Activated CD8-positive, alpha-beta T cell treated with anti-CD3 and anti-CD28 coated beads for 36 hours (primary cell): ENCODE data around the gene TIMM21. TPM values are rescaled to one million over a fixed set of nuclear protein-coding genes. Genes with fewer than 3 reads are reported as not detected.
A peak's percentile ranks its signal among the peaks of the same experiment; 100 is the strongest.

Source experiments
- ATAC-seq: fragments of 200-7000 bp; cut with Tn5 transposase; one replicate; pipeline ENCODE4 v1.10.0; 2021; ENCODE audit warnings: mild to moderate bottlenecking, moderate library complexity
- CTCF ChIA-PET: fragments of 350-600 bp; sonication (Branson Sonifier 250); formaldehyde crosslinking; loops from one replicate; lab custom pipeline; 2021; ENCODE audit warnings: antibody characterized with exemption; lab: Charles Lee
- POLR2A ChIA-PET: fragments of 350-600 bp; sonication (Branson Sonifier 250); formaldehyde crosslinking; loops from one replicate; lab custom pipeline; 2021; ENCODE audit warnings: antibody characterized with exemption; lab: Charles Lee
- DNase-seq: peaks from one replicate; pipeline ENCODE4 v3.0.0-alpha.2; 2020
- H3K27ac Mint-ChIP-seq: one replicate; pipeline ENCODE4 v1.8.0; 2021; ENCODE audit warnings: mild to moderate bottlenecking, mixed read lengths
- H3K27me3 Mint-ChIP-seq: one replicate; pipeline ENCODE4 v1.8.0; 2021; ENCODE audit warnings: mixed read lengths
- H3K36me3 Mint-ChIP-seq: one replicate; pipeline ENCODE4 v1.8.0; 2021; ENCODE audit warnings: low read depth, mixed read lengths
- H3K4me1 Mint-ChIP-seq: one replicate; pipeline ENCODE4 v1.8.0; 2021; ENCODE audit warnings: low read depth, mixed read lengths
- H3K4me3 Mint-ChIP-seq: one replicate; pipeline ENCODE4 v1.8.0; 2021; ENCODE audit warnings: mild to moderate bottlenecking, moderate library complexity, mixed read lengths
- H3K9me3 Mint-ChIP-seq: one replicate; pipeline ENCODE4 v1.8.0; 2021; ENCODE audit warnings: mixed read lengths
- CTCF ChIP-seq: fragments of 200-600 bp; IDR thresholded peaks from one replicate; pipeline ENCODE4 v1.8.0; 2022; ENCODE audit warnings: antibody characterized with exemption, mild to moderate bottlenecking
- intact Hi-C: fragments of 100-400 bp; cut with micrococcal nuclease; formaldehyde crosslinking; loops from one replicate; pipeline ENCODE4 v1.10.0; 2022
- total RNA-seq, 2 experiments: library from RNA; stranded (reverse); gene quantifications; one replicate each; pipeline ENCODE4 v1.2.3, GENCODE V29; 2021

Gene TIMM21
- total RNA-seq, 2 experiments from 2014 or later = 70.2 to 71.2 TPM

- intact Hi-C loops = no loop called here
- peaks cover 6% of the 10 kb centered on the region for H3K4me1 Mint-ChIP-seq
- no peak overlapping the region for H3K27ac Mint-ChIP-seq
- peaks cover 6% of the 10 kb centered on the region for H3K36me3 Mint-ChIP-seq
- TF ChIP-seq CTCF = no peak
- H3K27me3 Mint-ChIP-seq = no peaks in the 10 kb centered on the region
- ATAC-seq (no peak), DNase-seq (no peak)
- H3K9me3 Mint-ChIP-seq = peaks cover 8% of the 10 kb centered on the region
- POLR2A ChIA-PET = no interaction called here
- CTCF ChIA-PET = interaction anchor here (1.2 to 4.7 kb wide), 4 partner anchors 19 to 74 kb away, joined by 3 to 28 read pairs (median 4); no protein-coding TSS in a partner anchor
- no peak overlapping the region for H3K4me3 Mint-ChIP-seq
These were observed 34.2 kb upstream of the TIMM21 start for GRCh38 chr18:74114116-74114515.

GRCh38 chr18:74115046-74115445, 33.3 kb upstream of the TIMM21 start:
- H3K36me3 Mint-ChIP-seq = no peaks in the 10 kb centered on the region
- ChIA-PET POLR2A (no interaction called here), CTCF (interaction anchor here (1.0 to 4.7 kb wide), 3 partner anchors 19 to 75 kb away, joined by 3 to 28 read pairs (median 5); no protein-coding TSS in a partner anchor)
- intact Hi-C loops = loop anchor here (5.0 kb wide), 1 partner anchor 33 kb away; no protein-coding TSS in a partner anchor
- H3K27me3 Mint-ChIP-seq = no peaks in the 10 kb centered on the region
- no peak overlapping the region for H3K4me3 Mint-ChIP-seq
- ATAC-seq (no peak), DNase-seq (no peak)
- H3K27ac Mint-ChIP-seq = no peak overlapping the region
- H3K4me1 Mint-ChIP-seq = peaks cover 13% of the 10 kb centered on the region
- peaks cover 8% of the 10 kb centered on the region for H3K9me3 Mint-ChIP-seq
- no peak for TF ChIP-seq CTCF

- no peaks in the 10 kb centered on the region for H3K27me3 Mint-ChIP-seq
- H3K4me3 Mint-ChIP-seq = no peak overlapping the region
- H3K27ac Mint-ChIP-seq = no peak overlapping the region
- H3K36me3 Mint-ChIP-seq = no peaks in the 10 kb centered on the region
- POLR2A ChIA-PET = interaction anchor here (0.9 kb wide), 1 partner anchor 13 kb away, joined by 3 read pairs; no protein-coding TSS in a partner anchor
- H3K4me1 Mint-ChIP-seq = peaks cover 27% of the 10 kb centered on the region
- DNase-seq (peak; percentile 69), ATAC-seq (peak; percentile 66)
- TF ChIP-seq CTCF = peak; percentile 64
- H3K9me3 Mint-ChIP-seq = peaks cover 5% of the 10 kb centered on the region
- intact Hi-C loops = loop anchor here (2.0 to 5.0 kb wide), 2 partner anchors 35 to 76 kb away; no protein-coding TSS in a partner anchor
- CTCF ChIA-PET = interaction anchor here (0.5 to 4.1 kb wide), 16 partner anchors 9 to 226 kb away, joined by 3 to 30 read pairs (median 6); no protein-coding TSS in a partner anchor
These were observed 31.4 kb upstream of the TIMM21 start for GRCh38 chr18:74116633-74117554.

- H3K4me1 Mint-ChIP-seq = peaks cover 23% of the 10 kb centered on the region
- no peaks in the 10 kb centered on the region for H3K36me3 Mint-ChIP-seq
- intact Hi-C loops = no loop called here
- H3K9me3 Mint-ChIP-seq = no peaks in the 10 kb centered on the region
- POLR2A ChIA-PET = no interaction called here
- H3K27ac Mint-ChIP-seq = no peak overlapping the region
- no peak for TF ChIP-seq CTCF
- DNase-seq (no peak), ATAC-seq (no peak)
- H3K4me3 Mint-ChIP-seq = no peak overlapping the region
- CTCF ChIA-PET = interaction anchor here (3.5 kb wide), 1 partner anchor 16 kb away, joined by 13 read pairs; no protein-coding TSS in a partner anchor
- H3K27me3 Mint-ChIP-seq = no peaks in the 10 kb centered on the region
These were observed 25.1 kb upstream of the TIMM21 start for GRCh38 chr18:74123200-74123599.
